Esophagus squamous epithelium (tissue), 5 donors: ENCODE results near the gene ITGA2B. TPM values are rescaled to one million over a fixed set of nuclear protein-coding genes. Genes with fewer than 3 reads are reported as not detected.
"Not testable (repeated sequence)": the region's sequence is repeated elsewhere in the genome, so short reads cannot be mapped to it uniquely, and the experiment has no call there.

Experiments used
- DNase-seq: peaks from one replicate; lab custom pipeline; 2025; lab: John Stamatoyannopoulos, UW
- H3K27ac ChIP-seq, 4 donors: fragments of 200-600 bp; sonication (generic); one replicate each; pipeline ENCODE4 v1.5.1; 2016 to 2019; ENCODE audit warnings: mild to moderate bottlenecking in 1 of 4
- H3K27me3 ChIP-seq, 4 donors: fragments of 200-600 bp; sonication (generic); 1 replicate in 3 of 4; 2 replicates in 1 of 4; pipeline versions ENCODE4 v1.5.1 to v1.6.0; 2017 to 2021; ENCODE audit warnings: antibody characterized with exemption in 1 of 4
- H3K36me3 ChIP-seq, 3 donors: fragments of 200-600 bp; sonication (generic); one replicate each; pipeline ENCODE4 v1.5.1; 2016 to 2019
- H3K4me1 ChIP-seq, 3 donors: fragments of 200-600 bp; sonication (generic); one replicate each; pipeline ENCODE4 v1.5.1; 2017 to 2019
- H3K4me3 ChIP-seq, 4 donors: fragments of 200-600 bp; sonication (generic); 1 replicate in 3 of 4; 2 replicates in 1 of 4; pipeline ENCODE4 v1.5.1; 2016 to 2019; ENCODE audit warnings: mild to moderate bottlenecking in 2 of 4, moderate library complexity in 1 of 4
- H3K9me3 ChIP-seq, 3 donors: fragments of 200-600 bp; sonication (generic); one replicate each; pipeline ENCODE4 v1.5.1; 2016 to 2019
- POLR2A ChIP-seq, 4 donors: fragments of 450-650 bp; IDR thresholded peaks; one replicate each; pipeline ENCODE4 v1.6.1; 2017; ENCODE audit warnings: antibody characterized with exemption in 4 of 4, mild to moderate bottlenecking in 4 of 4, moderate library complexity in 3 of 4
- WGBS, 2 donors: methylation state at CpG; one replicate each; pipeline ENCODE4 v1.1.5; 2018; 5-methylcytosine and 5-hydroxymethylcytosine counted together
- intact Hi-C: fragments of 100-400 bp; cut with DNase I; formaldehyde crosslinking; loops from one replicate; pipeline ENCODE4 v1.15.0; 2022
- total RNA-seq, 4 donors: library from RNA; depleted of rRNA; stranded (reverse); fragments of >200 nt; gene quantifications; one replicate each; pipeline ENCODE4 v1.1.0, GENCODE V29; 2016
- TF ChIP-seq, protein P1 (sequence below), 6 experiments: fragments of 450-650 bp in 4 of 6; fragments of 200-600 bp in 2 of 6; sonication (generic) in 2 of 6; IDR thresholded peaks; one replicate each; pipeline ENCODE4 v1.5.1; 2016 to 2019; ENCODE audit warnings: antibody characterized with exemption in 6 of 6, mild to moderate bottlenecking in 4 of 6, moderate library complexity in 4 of 6
- donor health status: DM: yes; HTN: yes; CAD: no.

Gene ITGA2B
- total RNA-seq, 4 donors from 2014 or later, result 0.26 to 0.76 (median 0.70) TPM; not detected in 1

GRCh38 chr17:44374306-44375195 is 14.9 kb downstream of the ITGA2B start:
- intact Hi-C loops, result no loop called here
- no peak for DNase-seq
- Histone ChIP-seq H3K27ac (peak overlapping the region in 1 of 4 donors; percentile 2), H3K4me1 (peaks cover 4 to 33% (median 9%) of the 10 kb centered on the region in 3 donors), H3K4me3 (peak overlapping the region in 1 of 4 donors; percentile 26), H3K9me3 (no peaks in the 10 kb centered on the region), H3K36me3 (no peaks in the 10 kb centered on the region), H3K27me3 (peaks cover 0 to 25% (median 0%) of the 10 kb centered on the region in 4 donors)
- TF ChIP-seq POLR2A (IDR thresholded peaks at IDR 0.05), result no peak
- TF ChIP-seq, protein P1, sequence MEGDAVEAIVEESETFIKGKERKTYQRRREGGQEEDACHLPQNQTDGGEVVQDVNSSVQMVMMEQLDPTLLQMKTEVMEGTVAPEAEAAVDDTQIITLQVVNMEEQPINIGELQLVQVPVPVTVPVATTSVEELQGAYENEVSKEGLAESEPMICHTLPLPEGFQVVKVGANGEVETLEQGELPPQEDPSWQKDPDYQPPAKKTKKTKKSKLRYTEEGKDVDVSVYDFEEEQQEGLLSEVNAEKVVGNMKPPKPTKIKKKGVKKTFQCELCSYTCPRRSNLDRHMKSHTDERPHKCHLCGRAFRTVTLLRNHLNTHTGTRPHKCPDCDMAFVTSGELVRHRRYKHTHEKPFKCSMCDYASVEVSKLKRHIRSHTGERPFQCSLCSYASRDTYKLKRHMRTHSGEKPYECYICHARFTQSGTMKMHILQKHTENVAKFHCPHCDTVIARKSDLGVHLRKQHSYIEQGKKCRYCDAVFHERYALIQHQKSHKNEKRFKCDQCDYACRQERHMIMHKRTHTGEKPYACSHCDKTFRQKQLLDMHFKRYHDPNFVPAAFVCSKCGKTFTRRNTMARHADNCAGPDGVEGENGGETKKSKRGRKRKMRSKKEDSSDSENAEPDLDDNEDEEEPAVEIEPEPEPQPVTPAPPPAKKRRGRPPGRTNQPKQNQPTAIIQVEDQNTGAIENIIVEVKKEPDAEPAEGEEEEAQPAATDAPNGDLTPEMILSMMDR (IDR thresholded peaks at IDR 0.05), result no peak
- 46 to 67% methylated on average over 4 to 11 of the region's 31 CpGs for WGBS, 2 donors

DNA sequence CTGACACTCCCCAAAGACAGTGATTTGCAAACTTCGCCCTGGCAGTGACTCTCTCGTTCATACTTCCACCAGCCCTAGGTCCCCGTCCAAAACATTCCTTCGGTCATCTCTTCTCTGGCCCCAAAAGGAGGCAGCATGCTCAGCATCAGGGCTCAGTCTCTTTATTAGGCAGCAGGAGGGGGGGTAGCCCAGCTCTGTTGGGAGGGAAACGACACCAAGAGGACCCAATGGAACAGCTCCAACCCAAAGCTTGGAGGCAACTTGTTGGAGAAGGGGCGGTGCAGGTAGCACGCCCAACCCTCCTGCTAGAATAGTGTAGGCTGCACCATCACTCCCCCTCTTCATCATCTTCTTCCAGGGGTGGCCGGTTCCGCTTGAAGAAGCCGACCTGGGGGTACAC is 17.4 kb downstream of the ITGA2B start:
- DNase-seq, result no peak
- Histone ChIP-seq H3K4me1 (peaks cover 4 to 49% (median 9%) of the 10 kb centered on the region in 3 donors), H3K27ac (no peak overlapping the region), H3K27me3 (peaks cover 0 to 38% (median 0%) of the 10 kb centered on the region in 4 donors), H3K9me3 (no peaks in the 10 kb centered on the region), H3K36me3 (no peaks in the 10 kb centered on the region), H3K4me3 (no peak overlapping the region)
- WGBS, 2 donors, result 77 to 93% methylated on average over 4 of the region's 10 CpGs
- TF ChIP-seq, protein P1 (IDR thresholded peaks at IDR 0.05), result no peak
- TF ChIP-seq POLR2A (IDR thresholded peaks at IDR 0.05), result no peak
- intact Hi-C loops, result no loop called here

DNA sequence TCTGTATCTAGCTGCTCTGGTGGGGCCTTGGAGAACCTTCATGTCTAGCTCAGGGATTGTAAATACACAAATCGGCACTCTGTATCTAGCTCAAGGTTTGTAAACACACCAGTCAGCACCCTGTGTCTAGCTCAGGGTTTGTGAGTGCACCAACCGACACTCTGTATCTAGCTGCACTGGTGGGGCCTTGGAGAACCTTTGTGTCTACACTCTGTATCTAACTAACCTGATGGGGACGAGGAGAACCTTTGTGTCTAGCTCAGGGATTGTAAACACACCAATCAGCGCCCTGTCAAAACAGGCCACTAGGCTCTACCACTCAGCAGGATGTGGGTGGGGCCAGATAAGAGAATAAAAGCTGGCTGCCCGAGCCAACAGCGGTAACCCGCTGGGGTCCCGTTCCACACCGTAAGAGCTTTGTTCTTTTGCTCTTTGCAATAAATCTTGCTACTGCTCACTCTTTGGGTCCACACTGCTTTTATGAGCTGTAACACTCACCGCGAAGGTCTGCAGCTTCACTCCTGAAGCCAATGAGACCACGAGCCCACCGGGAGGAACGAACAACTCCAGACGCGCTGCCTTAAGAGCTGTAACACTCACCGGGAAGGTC is 19.9 kb downstream of the ITGA2B start:
- H3K9me3 ChIP-seq, DNase-seq, intact Hi-C loops, H3K4me3 ChIP-seq, H3K36me3 ChIP-seq, H3K27ac ChIP-seq: not testable (repeated sequence)
- WGBS, 2 donors, result 47 to 56% methylated on average over 6 to 8 of the region's 17 CpGs
- peaks cover 0 to 44% (median 0%) of the 10 kb centered on the region in 4 donors for H3K27me3 ChIP-seq
- peaks cover 0 to 34% (median 2%) of the 10 kb centered on the region in 3 donors for H3K4me1 ChIP-seq

DNA sequence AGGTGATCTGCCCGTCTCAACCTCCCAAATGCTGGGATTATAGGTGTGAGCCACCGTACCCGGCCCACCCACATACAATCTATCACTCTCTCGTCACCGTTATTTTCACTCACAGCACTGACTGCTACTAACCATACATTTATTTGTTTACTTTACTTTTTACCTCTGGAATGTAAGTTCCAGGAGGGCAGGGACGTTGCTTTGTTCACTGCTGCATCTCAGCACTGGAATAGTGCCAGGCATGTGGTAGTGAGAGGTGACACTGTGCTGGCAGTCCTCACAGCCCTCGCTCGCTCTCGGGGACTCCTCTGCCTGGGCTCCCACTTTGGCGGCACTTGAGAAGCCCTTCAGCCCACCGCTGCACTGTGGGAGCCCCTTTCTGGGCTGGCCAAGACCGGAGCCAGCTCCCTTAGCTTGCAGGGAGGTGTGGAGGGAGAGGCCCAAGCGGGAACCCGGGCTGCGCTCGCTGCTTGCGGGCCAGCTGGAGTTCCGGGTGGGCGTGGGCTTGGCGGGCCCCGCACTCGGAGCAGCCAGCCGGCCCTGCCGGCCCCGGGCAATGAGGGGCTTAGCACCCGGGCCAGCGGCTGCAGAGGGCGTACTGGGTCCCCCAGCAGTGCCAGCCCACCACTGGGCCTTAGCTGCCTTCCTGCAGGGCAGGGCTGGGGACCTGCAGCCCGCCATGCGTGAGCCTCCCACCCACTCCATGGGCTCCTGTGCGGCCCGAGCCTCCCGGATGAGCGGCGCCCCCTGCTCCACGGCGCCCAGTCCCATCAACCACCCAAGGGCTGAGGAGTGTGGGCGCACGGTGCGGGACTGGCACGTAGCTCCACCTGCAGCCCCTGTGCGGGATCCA is 20.8 kb downstream of the ITGA2B start:
- DNase-seq, H3K4me3 ChIP-seq, intact Hi-C loops, H3K9me3 ChIP-seq, H3K27ac ChIP-seq, H3K36me3 ChIP-seq: not testable (repeated sequence)
- peaks cover 0 to 30% (median 5%) of the 10 kb centered on the region in 3 donors for H3K4me1 ChIP-seq
- H3K27me3 ChIP-seq, result peaks cover 0 to 45% (median 0%) of the 10 kb centered on the region in 4 donors
- 69 to 75% methylated on average over 6 to 11 of the region's 42 CpGs for WGBS, 2 donors

DNA sequence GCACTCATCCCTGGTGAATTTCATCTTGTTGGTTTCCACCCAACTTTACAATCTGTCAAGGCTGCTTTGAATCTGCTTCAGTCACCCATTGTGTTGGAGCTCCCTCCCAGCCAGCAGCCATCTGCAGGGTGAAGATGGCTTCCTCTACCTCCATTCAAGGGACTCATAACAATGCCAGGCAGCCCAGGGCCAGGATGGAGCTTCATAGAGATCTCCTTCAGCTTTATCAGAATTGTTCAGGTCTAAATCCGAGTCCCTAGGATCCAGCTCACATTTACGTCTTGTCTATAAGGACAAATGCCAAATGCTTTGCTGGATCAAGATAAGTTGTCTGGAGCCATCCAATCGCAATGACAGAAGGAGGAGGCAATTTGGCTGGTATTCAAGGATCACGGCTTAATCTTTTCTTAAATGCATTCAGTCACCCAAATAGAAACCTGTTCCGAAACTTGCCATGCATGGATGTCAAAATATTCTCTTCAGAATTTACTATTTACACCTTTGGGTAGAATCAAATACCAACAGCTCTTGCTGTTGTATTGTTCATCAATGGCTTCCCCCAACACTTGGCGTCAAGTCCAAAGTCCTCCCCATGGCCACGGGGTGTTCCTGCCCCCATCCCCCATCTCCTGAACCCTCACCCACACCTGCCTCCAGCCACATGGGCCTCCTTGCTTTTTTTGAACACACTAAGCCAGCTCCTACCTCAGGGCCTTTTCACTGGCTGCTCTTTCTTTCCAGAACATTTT is 22.0 kb downstream of the ITGA2B start:
- TF ChIP-seq, protein P1 (IDR thresholded peaks at IDR 0.05), result no peak
- no peak for TF ChIP-seq POLR2A (IDR thresholded peaks at IDR 0.05)
- intact Hi-C loops, result no loop called here
- DNase-seq, result no peak
- H3K9me3 ChIP-seq, result no peaks in the 10 kb centered on the region
- peaks cover 0 to 48% (median 0%) of the 10 kb centered on the region in 4 donors for H3K27me3 ChIP-seq
- H3K4me1 ChIP-seq, result peaks cover under 1 to 41% (median 14%) of the 10 kb centered on the region in 3 donors
- H3K4me3 ChIP-seq, result no peak overlapping the region
- WGBS, 2 donors, result 40 to 48% methylated on average over 7 of the region's 7 CpGs
- no peaks in the 10 kb centered on the region for H3K36me3 ChIP-seq
- H3K27ac ChIP-seq, result peak overlapping the region in 3 of 4 donors; percentile 10 to 71 (median 53)

- H3K36me3 ChIP-seq, H3K27ac ChIP-seq, H3K4me3 ChIP-seq, DNase-seq, H3K9me3 ChIP-seq, intact Hi-C loops: not testable (repeated sequence)
- peaks cover 0 to 31% (median 0%) of the 10 kb centered on the region in 4 donors for H3K27me3 ChIP-seq
- 86 to 96% methylated on average over 5 of the region's 5 CpGs for WGBS, 2 donors
- peaks cover 3 to 59% (median 14%) of the 10 kb centered on the region in 3 donors for H3K4me1 ChIP-seq
Observed at GRCh38 chr17:44365051-44365450, 24.4 kb downstream of the ITGA2B start.
